ENCODE measurements around the gene LYRM7.
A peak's percentile ranks its signal among the peaks of the same experiment; 100 is the strongest.
"Not testable (repeated sequence)": the region's sequence is repeated elsewhere in the genome, so short reads cannot be mapped to it uniquely, and the experiment has no call there.

LYRM7 gene

GRCh38 chr5:131170540-131171275, at the start of gene LYRM7:
TSS of gene LYRM7 (plus strand) at chr5:131170944. CDS start at chr5:131171021, 77 bp downstream.
- FAIRE-seq (peak; percentile 89), DNase-seq (ENCODE audit: insufficient read length, low spot score) (peak; percentile 91)

GRCh38 chr5:131127244-131127643, 43.5 kb upstream of the LYRM7 start:
- FAIRE-seq; DNase-seq (ENCODE audit: insufficient read length, low spot score): not testable (repeated sequence)

GRCh38 chr5:131129306-131129705, 41.4 kb upstream of the LYRM7 start:
- DNase-seq (ENCODE audit: insufficient read length, low spot score) (no peak), FAIRE-seq (no peak)

- not testable (repeated sequence) for FAIRE-seq; DNase-seq (ENCODE audit: insufficient read length, low spot score)
Observed at GRCh38 chr5:131133091-131133490, 37.7 kb upstream of the LYRM7 start.

- DNase-seq (ENCODE audit: insufficient read length, low spot score); FAIRE-seq: not testable (repeated sequence)
Observed at GRCh38 chr5:131138406-131138805, 32.3 kb upstream of the LYRM7 start.

GRCh38 chr5:131139321-131139720, 31.4 kb upstream of the LYRM7 start:
- no peak for FAIRE-seq
- no peak for DNase-seq (ENCODE audit: insufficient read length, low spot score)

GRCh38 chr5:131142970-131143617, 27.6 kb upstream of the LYRM7 start:
- no peak for DNase-seq (ENCODE audit: insufficient read length, low spot score)
- no peak for FAIRE-seq

- no peak for FAIRE-seq
Observed at GRCh38 chr5:131147258-131147657, 23.5 kb upstream of the LYRM7 start.

GRCh38 chr5:131148835-131149234, 21.9 kb upstream of the LYRM7 start:
- DNase-seq (ENCODE audit: insufficient read length, low spot score) (no peak), FAIRE-seq (no peak)

More at GRCh38 chr5:131147258-131147657, 23.5 kb upstream of the LYRM7 start:
- DNase-seq (ENCODE audit: insufficient read length, low spot score), result no peak

GRCh38 chr5:131150408-131150807, 20.3 kb upstream of the LYRM7 start:
- no peak for FAIRE-seq
- no peak for DNase-seq (ENCODE audit: insufficient read length, low spot score)

GRCh38 chr5:131151216-131151615, 19.5 kb upstream of the LYRM7 start:
- no peak for DNase-seq (ENCODE audit: insufficient read length, low spot score)
- no peak for FAIRE-seq

GRCh38 chr5:131156385-131156784, 14.4 kb upstream of the LYRM7 start:
- FAIRE-seq (no peak), DNase-seq (ENCODE audit: insufficient read length, low spot score) (no peak)

GRCh38 chr5:131156957-131157356, 13.8 kb upstream of the LYRM7 start:
- no peak for FAIRE-seq
- no peak for DNase-seq (ENCODE audit: insufficient read length, low spot score)

GRCh38 chr5:131160134-131160533, 10.6 kb upstream of the LYRM7 start:
- DNase-seq (ENCODE audit: insufficient read length, low spot score), result no peak
- no peak for FAIRE-seq

GRCh38 chr5:131163276-131164119, 7.2 kb upstream of the LYRM7 start:
- DNase-seq (ENCODE audit: insufficient read length, low spot score) (no peak), FAIRE-seq (no peak)

GRCh38 chr5:131164191-131165118, 6.3 kb upstream of the LYRM7 start:
- no peak for FAIRE-seq
- DNase-seq (ENCODE audit: insufficient read length, low spot score), result peak; percentile 59

GRCh38 chr5:131165119-131165727, 5.5 kb upstream of the LYRM7 start, which contains the start of gene HINT1:
TSS of gene HINT1 (minus strand) at chr5:131165256. CDS start at chr5:131165205, 51 bp downstream.
- FAIRE-seq (no peak), DNase-seq (ENCODE audit: insufficient read length, low spot score) (peak; percentile 95)

GRCh38 chr5:131167615-131168014, 3.1 kb upstream of the LYRM7 start:
- DNase-seq (ENCODE audit: insufficient read length, low spot score) (no peak), FAIRE-seq (no peak)

GRCh38 chr5:131169810-131170539, 769 bp upstream of the LYRM7 start:
- FAIRE-seq (no peak), DNase-seq (ENCODE audit: insufficient read length, low spot score) (no peak)
